ENCODE data around the gene TCN2. TPM values are rescaled to one million over a fixed set of nuclear protein-coding genes. Genes with fewer than 3 reads are reported as not detected.

Gene TCN2
- total and polyA plus RNA-seq, 4 donors = 10.6 to 60.9 (median 30.6) TPM

DNA sequence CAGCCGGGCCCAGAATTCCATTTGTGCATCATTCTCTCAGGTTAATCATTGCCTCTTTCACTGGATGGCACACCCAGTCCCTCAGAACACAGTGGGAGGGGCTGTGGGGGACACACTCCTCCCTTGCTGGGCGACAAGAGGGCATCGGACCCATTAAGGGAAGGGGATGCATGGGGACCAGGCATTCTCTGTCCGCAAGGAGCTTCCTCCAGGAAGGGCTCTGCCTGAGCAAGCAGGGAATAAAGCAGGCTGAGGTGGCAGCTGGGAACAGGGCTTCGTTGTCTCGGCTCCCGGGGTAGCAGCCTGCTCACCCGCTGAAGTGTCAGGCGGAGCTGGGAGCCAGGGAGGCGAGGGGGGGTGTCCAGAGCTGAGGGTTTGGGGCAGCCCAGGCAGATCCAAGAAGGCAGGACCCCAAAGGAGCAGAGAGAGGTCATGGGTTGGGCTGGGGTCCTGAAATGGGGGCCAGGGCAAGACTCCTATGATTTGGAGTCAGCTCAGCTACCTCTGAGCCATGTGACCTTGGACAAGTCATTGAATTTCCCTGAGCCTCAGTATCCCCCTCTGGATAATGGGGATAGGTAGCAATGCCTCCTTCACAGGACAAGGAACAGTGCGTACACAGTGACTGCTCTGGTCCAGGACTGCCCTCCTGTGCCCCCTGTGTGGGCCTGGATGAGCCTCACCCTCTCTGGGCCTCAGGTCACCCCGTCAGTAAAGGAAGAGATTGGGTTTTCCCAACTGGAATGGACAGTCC is 34.0 kb upstream of the TCN2 start:
- peak overlapping the region in 1 of 2 donors; percentile 28 for H3K27ac ChIP-seq (ENCODE audit: low read depth in 1 of 2, low read length in 1 of 2)
- no peaks in the 10 kb centered on the region for H3K9me3 ChIP-seq (ENCODE audit: control insufficient read depth in 4 of 4, insufficient read depth in 3 of 4, low read length in 3 of 4)
- ATAC-seq (ENCODE audit: insufficient read depth, low FRiP score) (no peak), DNase-seq (peak in 1 of 3 donors; percentile 26)
- no peak overlapping the region for H3K9ac ChIP-seq (ENCODE audit: insufficient read depth in 1 of 2, low read length in 2 of 2)
- peaks cover 0 to 11% (median 3%) of the 10 kb centered on the region in 5 donors for H3K4me1 ChIP-seq (ENCODE audit: control insufficient read depth in 5 of 5, insufficient read depth in 5 of 5, low read length in 5 of 5)
- 42 to 57% methylated on average over 12 of the region's 12 CpGs for WGBS, 2 donors
- TF ChIP-seq, protein P1, sequence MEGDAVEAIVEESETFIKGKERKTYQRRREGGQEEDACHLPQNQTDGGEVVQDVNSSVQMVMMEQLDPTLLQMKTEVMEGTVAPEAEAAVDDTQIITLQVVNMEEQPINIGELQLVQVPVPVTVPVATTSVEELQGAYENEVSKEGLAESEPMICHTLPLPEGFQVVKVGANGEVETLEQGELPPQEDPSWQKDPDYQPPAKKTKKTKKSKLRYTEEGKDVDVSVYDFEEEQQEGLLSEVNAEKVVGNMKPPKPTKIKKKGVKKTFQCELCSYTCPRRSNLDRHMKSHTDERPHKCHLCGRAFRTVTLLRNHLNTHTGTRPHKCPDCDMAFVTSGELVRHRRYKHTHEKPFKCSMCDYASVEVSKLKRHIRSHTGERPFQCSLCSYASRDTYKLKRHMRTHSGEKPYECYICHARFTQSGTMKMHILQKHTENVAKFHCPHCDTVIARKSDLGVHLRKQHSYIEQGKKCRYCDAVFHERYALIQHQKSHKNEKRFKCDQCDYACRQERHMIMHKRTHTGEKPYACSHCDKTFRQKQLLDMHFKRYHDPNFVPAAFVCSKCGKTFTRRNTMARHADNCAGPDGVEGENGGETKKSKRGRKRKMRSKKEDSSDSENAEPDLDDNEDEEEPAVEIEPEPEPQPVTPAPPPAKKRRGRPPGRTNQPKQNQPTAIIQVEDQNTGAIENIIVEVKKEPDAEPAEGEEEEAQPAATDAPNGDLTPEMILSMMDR (IDR thresholded peaks at IDR 0.05; ENCODE audit: control extremely low read depth, extremely low read depth) = no peak
- H3K4me3 ChIP-seq = no peak overlapping the region
- peaks cover 3 to 21% (median 13%) of the 10 kb centered on the region in 4 donors for H3K36me3 ChIP-seq (ENCODE audit: control insufficient read depth in 4 of 4, insufficient read depth in 4 of 4, low read length in 4 of 4)
- H3K27me3 ChIP-seq (ENCODE audit: control insufficient read depth in 3 of 3, insufficient read depth in 3 of 3, low read length in 2 of 3) = peaks cover 0 to 2% (median 0%) of the 10 kb centered on the region in 3 donors

DNA sequence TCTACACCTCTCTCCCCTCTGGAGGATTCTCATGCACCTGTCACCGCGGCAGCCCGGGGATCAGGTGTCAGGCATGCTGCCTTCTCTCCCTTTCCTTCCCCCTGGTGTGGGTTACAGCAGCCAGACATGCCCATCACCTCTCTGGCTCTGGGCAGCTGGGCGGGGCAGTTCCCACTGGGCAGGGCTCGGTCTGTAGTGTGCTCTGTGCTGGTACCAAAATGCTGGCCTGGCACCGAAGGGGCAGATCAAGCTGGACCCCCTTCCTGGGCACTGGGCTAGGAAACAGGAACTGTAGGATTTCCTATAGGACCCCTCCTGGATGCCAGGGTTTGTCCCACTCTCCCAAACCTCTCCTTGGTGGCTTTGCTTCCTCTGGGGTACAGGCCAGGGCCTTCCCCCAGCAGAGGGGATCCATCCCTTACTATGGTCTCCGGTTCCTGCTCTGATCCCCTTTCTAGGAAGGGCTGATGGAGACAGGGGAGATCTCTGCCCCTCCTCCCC is 33.3 kb upstream of the TCN2 start:
- ATAC-seq (ENCODE audit: insufficient read depth, low FRiP score) = no peak
- Histone ChIP-seq H3K27ac (ENCODE audit: low read depth in 1 of 2, low read length in 1 of 2) (peak overlapping the region in 1 of 2 donors; percentile 13), H3K9ac (ENCODE audit: insufficient read depth in 1 of 2, low read length in 2 of 2) (no peak overlapping the region), H3K36me3 (ENCODE audit: control insufficient read depth in 4 of 4, insufficient read depth in 4 of 4, low read length in 4 of 4) (peaks cover 5 to 26% (median 17%) of the 10 kb centered on the region in 4 donors), H3K9me3 (ENCODE audit: control insufficient read depth in 4 of 4, insufficient read depth in 3 of 4, low read length in 3 of 4) (no peaks in the 10 kb centered on the region), H3K4me1 (ENCODE audit: control insufficient read depth in 5 of 5, insufficient read depth in 5 of 5, low read length in 5 of 5) (peaks cover 0 to 11% (median 3%) of the 10 kb centered on the region in 5 donors), H3K27me3 (ENCODE audit: control insufficient read depth in 3 of 3, insufficient read depth in 3 of 3, low read length in 2 of 3) (peaks cover 0 to 2% (median 0%) of the 10 kb centered on the region in 3 donors), H3K4me3 (no peak overlapping the region)
- TF ChIP-seq, protein P1 (IDR thresholded peaks at IDR 0.05; ENCODE audit: control extremely low read depth, extremely low read depth) = no peak
- WGBS, 2 donors = 40 to 62% methylated on average over 7 of the region's 7 CpGs
- peak in 1 of 3 donors; percentile 8 for DNase-seq

DNA sequence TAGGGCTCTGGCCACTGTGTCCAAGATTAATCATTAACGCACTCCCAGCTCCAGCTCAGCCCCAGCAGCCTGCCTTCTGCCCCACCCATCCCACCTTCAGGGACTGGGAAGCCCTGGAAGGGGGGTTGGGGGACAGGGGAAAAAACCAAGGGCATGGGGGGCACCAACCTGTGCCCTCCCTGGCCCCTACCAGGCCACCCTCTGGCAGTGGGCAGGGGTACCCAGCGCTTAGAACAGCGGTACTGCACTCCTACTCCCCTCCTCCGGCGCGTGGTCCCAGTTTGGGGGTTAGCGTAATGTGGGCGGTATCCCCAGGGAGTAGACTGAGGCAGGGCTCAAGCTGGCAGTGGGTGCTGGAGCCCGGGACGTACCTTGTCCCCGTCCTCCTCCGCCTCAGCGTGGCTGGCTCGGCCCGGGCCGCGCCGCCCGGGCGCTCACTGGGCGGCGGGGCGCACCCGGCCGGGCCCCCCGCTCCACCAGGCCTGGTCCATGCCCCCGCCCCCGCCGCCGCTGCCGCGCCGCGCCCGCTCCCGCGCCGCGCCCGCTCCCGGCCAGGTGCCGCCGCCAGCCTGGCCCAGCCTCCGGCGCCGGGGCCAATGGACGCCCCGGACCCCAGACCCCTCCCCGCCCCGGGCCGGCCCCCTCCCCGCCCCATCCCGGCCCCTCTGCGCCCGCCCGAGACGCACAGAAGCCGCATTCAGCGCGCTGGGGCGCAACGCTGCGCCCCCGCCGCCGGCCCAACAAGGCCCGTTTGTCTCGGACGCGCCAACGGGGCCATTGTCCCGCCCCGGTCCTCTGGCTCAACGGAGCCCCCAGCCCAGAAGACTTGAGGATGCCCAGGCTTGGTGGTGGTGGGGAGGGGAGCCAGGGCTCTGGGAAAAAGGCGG is 32.6 kb upstream of the TCN2 start, which contains the start of gene GAL3ST1:
Gene GAL3ST1, minus strand, starts transcription at position 571 of the 887 bp plus-strand sequence. CDS start 17,273 bp downstream, outside the sequence.
- no peak within 1 kb of the TSS for H3K9ac ChIP-seq (ENCODE audit: insufficient read depth in 1 of 2, low read length in 2 of 2)
- H3K9me3 ChIP-seq (ENCODE audit: control insufficient read depth in 4 of 4, insufficient read depth in 3 of 4, low read length in 3 of 4) = no peaks in the 10 kb centered on the region
- H3K36me3 ChIP-seq (ENCODE audit: control insufficient read depth in 4 of 4, insufficient read depth in 4 of 4, low read length in 4 of 4) = peaks cover 8 to 33% (median 23%) of the 10 kb centered on the region in 4 donors
- no peak within 1 kb of the TSS for H3K4me3 ChIP-seq
- DNase-seq (peak; percentile 13 to 45 (median 42)), ATAC-seq (ENCODE audit: insufficient read depth, low FRiP score) (peak; percentile 23)
- peaks cover 0 to 11% (median 3%) of the 10 kb centered on the region in 5 donors for H3K4me1 ChIP-seq (ENCODE audit: control insufficient read depth in 5 of 5, insufficient read depth in 5 of 5, low read length in 5 of 5)
- 8 to 17% methylated on average over 36 to 75 of the region's 75 CpGs for WGBS, 2 donors
- TF ChIP-seq, protein P1 (IDR thresholded peaks at IDR 0.05; ENCODE audit: control extremely low read depth, extremely low read depth) = no peak
- peak within 1 kb of the TSS in 1 of 2 donors; percentile 52 for H3K27ac ChIP-seq (ENCODE audit: low read depth in 1 of 2, low read length in 1 of 2)
- H3K27me3 ChIP-seq (ENCODE audit: control insufficient read depth in 3 of 3, insufficient read depth in 3 of 3, low read length in 2 of 3) = no peaks in the 10 kb centered on the region

Measured in lung (tissue), 12 donors.